ENCODE data around the gene GABARAPL1. TPM values are rescaled to one million over a fixed set of nuclear protein-coding genes. Genes with fewer than 3 reads are reported as not detected.
A peak's percentile ranks its signal among the peaks of the same experiment; 100 is the strongest.
"Not testable (repeated sequence)": the region's sequence is repeated elsewhere in the genome, so short reads cannot be mapped to it uniquely, and the experiment has no call there.

Gene GABARAPL1
- 215 TPM for total RNA-seq
- long read RNA-seq, transcript GABARAPL1-201 (4 exons, 1,957 nt) = major isoform, 431 of 486 reads
- long read RNA-seq, transcript GABARAPL1-208 (6 exons, 2,321 nt) = minor isoform, 7 of 486 reads
- long read RNA-seq, transcript GABARAPL1-218 (4 exons, 2,294 nt) = minor isoform, 22 of 486 reads
- long read RNA-seq, partial matches to known transcripts = 3 of 486 reads
- long read RNA-seq, other reads (novel, unspliced or antisense) = 18 of 486 reads

DNA sequence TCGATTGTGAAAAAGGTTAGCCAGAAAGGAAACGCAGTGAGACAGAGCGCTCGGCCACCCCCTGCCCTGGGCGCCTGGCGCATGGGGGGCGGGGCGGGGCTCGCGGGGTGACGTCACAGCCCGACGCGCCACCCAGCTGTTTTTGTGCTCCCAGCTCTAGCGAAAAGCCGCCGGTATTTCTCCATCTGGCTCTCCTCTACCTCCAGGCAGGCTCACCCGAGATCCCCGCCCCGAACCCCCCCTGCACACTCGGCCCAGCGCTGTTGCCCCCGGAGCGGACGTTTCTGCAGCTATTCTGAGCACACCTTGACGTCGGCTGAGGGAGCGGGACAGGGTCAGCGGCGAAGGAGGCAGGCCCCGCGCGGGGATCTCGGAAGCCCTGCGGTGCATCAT is at the start of gene GABARAPL1:
Gene GABARAPL1, plus strand, starts transcription at position 139 of the 393 bp plus-strand sequence. Its CDS starts 253 bp downstream, at position 392.
- DNase-seq (ENCODE audit: low spot score) = peak; percentile 95

DNA sequence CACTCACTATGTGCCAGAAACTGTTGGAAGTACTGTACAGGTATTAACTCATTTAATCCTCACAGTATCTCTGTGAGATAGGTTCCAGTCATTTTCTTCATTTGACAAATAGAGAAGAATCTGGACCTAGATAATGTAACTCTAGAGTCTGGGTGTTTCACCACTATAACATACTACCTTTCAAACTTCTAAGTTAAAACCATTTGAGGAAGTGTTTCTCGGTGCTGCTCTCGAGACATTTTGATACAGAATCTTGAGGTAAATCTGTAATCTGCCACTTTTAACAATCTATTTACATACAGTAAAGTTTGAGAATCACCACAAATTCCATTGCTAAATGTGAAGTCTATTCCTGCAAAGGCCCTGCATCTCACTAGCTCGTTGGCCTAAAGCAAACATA is 49.6 kb upstream of the GABARAPL1 start:
- no peak for DNase-seq (ENCODE audit: low spot score)

DNA sequence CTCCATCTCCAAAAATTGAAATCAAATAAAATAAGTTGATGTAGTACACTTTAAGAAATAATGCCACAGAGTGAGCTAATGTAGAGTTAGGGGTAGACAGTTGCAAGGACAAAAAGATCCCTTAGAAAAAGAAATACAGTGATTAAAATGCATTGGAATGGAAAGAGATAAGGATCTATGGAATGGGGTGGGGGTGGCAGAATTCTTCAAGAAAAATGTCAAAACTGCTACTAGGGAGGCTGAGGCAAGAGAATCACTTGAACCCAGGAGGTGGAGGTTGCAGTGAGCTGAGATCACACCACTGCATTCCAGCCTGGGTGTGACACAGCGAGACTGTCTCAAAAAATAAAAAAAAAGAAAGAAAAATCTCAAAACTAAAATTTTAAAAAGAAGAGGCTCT is 47.3 kb upstream of the GABARAPL1 start:
- DNase-seq (ENCODE audit: low spot score) = no peak

DNA sequence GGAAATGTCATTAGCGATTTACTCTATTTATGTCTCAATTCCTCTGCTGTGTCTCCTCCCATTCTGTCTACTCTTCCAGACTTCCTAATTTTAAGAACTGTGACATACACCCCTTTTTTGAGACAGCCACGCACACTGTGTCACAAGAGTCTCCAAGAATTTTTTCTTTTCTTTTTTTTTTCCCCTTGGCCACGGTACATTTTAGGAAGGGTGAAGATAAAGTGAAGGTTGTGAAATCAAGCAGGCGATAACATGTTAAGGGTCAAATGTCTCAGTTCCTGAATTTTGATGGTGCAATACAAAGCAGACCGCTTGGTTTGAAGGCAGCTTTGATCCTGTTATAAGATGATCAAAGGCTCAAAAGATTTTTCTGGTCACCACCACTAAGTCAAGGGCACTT is 45.1 kb upstream of the GABARAPL1 start:
- no peak for DNase-seq (ENCODE audit: low spot score)

DNA sequence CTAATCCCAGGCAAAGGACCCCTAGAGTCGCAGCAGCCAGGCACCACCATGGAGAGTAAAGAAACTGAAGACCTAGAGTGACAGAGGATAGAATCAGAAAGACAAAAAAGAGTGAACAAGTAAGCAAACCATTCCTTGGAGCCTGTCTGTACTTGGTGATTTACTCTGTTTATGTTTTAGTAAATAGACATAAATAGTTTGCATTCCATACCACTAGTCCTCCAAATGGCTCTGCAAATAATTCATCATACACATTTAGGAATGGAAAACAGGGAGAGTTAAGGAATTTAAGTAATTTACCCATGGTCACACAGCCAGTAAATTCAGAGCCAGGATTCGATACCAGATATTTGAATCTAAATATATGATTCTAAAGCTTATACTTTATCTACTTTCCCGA is 43.6 kb upstream of the GABARAPL1 start:
- no peak for DNase-seq (ENCODE audit: low spot score)

DNA sequence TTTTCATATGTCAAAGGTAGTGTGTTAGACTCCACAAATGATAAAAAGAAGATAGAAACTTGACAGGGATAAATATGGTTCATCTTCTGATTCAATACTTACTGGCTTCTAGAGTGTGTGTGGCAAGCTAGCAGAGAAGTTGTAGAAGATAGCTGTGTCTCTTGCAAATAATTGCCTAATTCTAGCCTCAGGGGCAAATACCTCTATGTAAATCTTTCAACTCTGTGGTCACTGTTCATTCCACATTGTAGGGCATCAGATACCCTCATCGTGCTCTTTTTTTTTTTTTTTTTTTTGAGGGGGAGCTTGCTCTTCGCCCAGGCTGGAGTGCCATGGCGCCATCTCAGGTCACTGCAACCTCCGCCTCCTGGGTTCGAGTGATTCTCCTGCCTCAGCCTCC is 42.5 kb upstream of the GABARAPL1 start:
- no peak for DNase-seq (ENCODE audit: low spot score)

DNA sequence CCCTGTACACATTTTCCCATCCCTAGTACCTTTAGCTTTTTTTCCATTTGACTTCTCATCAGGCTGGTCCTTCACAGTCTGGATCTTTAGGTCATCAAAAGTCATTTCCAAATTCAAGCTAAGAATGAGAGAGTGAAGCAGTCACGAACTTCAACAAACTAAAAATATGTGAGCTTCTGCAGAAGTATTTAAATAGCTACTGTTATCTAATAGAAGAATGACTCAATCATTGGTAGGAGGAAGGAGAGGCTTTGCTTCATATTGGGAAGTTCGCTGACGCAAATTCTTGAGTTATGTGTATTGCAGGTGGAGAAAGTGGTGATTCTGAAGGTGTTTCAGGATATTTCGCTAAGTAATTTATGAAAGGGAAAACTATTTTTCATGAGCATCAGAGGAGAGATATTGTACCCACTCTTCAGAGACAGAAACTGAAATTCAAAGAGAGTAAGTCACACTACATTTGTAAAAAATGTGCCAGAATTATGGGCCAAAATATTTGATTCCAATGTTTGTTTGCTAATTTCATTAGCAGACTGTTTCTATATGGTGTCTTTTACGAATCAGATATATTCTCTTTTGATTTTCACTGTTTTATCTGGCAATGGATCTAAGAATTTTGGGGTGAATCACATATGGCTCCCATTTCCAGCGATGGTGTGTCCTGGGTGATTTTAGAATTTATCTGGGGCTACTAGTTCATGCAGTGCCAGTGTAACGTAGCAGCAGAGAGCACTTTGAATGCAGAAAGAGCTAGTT is 40.5 kb upstream of the GABARAPL1 start, which contains the start of gene OLR1:
Gene OLR1, minus strand, starts transcription at position 160 of the 756 bp plus-strand sequence. Its CDS starts 55 bp downstream, at position 105.
- no peak for DNase-seq (ENCODE audit: low spot score)

DNA sequence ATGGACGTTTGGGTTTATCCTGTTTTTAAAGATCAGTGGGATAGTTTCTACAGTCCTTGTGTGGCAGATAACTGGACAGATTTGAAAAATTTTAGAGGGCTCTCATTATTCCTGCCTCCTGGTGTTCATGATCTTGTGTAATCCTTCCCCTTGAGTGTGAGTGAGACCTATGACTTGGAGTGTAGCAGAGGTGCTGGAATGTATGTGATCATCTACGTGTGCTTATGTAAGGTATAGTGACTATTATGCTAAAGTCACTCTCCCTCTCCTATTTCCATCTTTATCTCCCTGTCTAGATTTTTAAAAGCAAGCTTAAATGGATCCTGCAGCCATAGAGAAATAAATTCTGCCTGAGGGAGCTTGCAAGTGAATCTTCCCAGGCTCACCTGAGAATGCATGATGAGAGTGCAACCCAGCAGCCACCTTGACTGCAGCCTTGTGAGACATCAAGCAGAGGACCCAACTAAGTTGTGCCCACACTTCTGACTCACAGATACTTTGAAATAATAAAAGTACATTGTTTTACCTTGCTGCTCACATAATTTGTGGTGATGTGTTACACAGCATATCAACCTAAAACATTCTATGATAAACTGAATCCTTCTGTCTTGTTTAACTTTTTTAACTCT is 37.6 kb upstream of the GABARAPL1 start:
- DNase-seq (ENCODE audit: low spot score) = no peak

DNA sequence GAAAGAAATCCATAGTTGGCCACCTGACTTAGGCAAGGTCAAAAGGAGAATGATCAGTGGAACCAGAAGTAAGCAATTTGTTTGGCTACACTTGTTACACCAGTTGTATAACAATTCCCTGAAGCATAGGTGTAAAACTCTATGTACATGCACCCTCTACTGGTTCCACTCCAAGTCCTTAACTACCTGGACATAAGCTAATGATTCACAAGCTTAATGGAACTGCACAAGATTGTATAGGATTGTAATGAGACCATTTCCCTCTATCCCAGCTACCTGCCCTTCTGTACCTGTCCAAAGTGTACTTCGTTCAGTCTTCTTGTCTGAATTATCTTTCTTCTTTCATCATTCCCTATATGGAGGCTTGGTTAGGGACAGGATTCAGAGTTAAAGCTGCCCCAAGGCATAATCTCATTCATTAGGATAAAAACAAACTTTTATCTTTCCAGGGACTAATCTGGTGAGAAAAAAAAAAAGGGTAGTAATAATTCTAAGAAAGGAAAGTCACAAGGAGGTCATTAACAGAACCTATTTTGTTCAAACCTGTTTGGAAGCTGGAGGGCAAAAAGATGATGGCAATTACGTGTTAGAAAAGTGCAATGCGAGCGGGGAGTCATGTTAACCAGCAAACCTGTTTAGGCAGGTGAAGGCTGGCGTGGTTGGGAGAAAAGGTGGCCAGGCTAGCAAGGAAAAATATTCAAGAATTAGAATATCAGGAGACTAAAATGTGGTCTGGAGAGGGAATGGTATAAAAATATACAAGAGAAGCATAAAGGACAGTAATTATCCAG is 36.6 kb upstream of the GABARAPL1 start:
- DNase-seq (ENCODE audit: low spot score) = no peak

DNA sequence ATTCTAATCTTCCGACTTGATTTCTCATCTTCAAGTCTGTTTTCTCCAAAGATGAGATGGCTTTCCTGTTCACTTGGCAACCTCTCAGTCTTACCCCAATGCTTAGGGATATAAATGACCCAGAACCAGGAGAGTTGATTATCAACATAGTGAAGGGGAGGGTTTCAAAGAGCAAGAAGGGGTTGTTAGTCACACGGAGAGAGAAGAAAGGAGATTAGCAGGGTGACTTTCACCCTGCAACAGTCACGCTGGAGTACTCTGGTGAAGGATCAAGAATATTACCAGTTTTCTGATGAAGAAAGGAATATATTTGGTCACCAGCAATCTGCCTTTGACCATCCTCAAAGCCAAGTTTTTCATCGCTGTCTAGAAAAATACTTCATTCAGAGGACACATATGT is 33.9 kb upstream of the GABARAPL1 start, which contains the start of gene TMEM52B:
Gene TMEM52B, plus strand, starts transcription at position 212 of the 400 bp plus-strand sequence. CDS start 543 bp downstream, outside the sequence.
- DNase-seq (ENCODE audit: low spot score) = no peak

DNA sequence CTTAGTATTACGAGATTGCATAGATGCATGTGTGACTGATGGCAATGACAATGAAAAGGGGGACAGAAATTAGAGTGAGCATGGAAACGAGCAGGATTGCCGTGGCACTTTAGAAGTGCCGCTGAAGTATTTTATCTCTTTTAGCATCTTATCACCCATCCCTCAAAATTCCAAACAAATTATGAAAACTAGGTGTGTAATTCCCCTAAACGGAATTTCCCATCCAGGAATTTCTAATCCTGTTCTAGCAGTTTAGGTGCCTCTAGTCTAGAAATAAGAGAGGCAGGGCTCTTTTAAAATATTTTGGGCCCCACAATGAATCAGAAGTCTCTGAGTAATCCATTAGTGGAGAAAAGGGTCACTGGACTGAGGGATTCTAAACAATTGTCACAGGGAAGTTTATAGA is 32.9 kb upstream of the GABARAPL1 start:
- no peak for DNase-seq (ENCODE audit: low spot score)

DNA sequence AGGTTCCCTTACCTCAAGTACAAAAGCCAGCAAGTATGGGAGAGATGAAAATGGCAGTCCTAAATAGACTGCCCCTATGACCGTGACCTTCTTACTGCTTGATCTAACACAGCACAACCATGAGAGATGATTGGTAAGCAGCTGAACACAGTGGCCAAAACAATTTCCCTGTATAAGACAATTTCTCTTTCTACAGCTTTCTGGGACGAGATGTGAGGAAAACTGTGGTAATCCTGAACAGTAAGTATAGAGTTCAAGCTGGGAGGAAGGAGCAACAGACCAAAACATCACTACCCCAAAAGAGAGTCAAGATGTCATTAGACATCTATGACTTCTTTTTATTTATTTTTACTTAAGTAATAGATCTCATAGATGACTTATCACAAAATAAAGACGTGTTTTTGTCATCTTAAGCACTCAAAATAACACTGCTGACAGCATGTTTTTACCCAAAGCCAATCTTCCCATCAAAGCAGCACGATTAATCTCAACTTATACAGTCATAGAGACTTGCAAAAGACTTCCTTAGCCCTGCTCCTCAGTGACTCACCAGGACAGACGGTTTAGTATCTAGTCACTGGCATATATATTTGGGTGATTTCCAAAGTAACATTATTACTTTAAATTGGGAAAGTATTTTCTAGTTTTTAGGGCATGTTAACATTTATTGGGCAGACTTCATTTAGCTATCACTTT is 30.2 kb upstream of the GABARAPL1 start:
- DNase-seq (ENCODE audit: low spot score) = no peak

DNA sequence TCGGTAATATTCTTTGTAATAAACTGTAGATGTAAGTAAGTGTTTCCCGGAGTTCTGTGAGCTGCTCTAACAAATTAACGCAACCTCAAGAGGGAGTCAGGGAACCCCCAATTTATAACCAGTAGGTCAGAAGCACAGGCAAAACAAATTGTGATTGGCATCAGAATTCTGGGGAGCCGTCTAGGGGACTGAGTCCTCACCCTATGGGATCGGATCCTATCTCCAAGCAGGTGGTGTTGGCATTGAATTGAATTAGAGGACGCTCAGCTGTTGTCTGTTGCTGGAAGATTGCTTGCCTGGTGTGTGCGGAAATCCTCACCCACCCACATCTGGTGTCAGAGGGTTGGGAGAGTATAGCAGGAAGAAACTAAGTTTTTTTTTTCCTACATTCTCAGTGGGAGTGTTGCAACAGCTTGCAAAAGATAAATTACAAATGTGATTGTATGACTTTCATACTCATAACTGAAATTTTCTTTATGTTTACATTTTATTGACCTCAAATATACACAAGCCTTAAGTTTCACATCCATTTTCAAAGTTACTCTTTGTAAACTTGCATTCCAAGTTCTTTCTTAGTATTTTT is 28.3 kb upstream of the GABARAPL1 start:
- no peak for DNase-seq (ENCODE audit: low spot score)

DNA sequence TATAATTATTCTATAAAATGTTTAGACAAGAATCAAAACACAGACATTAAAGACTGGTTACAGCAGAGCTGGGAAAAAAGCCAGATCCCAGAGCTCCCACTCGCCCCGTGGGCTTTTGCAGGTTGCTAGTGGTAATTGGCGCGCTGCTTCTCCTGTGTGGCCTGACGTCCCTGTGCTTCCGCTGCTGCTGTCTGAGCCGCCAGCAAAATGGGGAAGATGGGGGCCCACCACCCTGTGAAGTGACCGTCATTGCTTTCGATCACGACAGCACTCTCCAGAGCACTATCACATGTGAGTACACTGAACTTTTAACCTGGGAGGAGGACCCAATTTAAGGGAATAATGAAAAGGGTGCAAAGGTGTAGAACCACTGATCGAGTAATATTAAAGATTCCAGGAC is 26.4 kb upstream of the GABARAPL1 start:
- DNase-seq (ENCODE audit: low spot score) = no peak

DNA sequence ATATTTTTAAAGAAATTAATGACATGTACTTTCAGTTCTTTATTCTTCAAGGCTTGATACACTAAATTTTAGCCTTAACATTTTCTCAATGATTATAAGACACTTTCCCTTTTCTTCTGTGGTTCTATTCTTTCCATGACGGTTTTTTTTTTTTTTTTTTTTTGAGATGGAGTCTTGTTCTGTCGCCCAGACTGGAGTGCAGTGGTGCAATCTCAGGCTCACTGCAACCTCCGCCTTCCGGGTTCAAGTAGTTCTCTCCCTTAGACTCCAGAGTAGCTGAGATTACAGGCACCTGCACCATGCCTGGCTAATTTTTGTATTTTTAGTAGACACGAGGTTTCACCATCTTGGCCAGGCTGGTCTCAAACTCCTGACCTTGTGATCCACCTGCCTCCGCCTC is 25.7 kb upstream of the GABARAPL1 start:
- DNase-seq (ENCODE audit: low spot score) = not testable (repeated sequence)

DNA sequence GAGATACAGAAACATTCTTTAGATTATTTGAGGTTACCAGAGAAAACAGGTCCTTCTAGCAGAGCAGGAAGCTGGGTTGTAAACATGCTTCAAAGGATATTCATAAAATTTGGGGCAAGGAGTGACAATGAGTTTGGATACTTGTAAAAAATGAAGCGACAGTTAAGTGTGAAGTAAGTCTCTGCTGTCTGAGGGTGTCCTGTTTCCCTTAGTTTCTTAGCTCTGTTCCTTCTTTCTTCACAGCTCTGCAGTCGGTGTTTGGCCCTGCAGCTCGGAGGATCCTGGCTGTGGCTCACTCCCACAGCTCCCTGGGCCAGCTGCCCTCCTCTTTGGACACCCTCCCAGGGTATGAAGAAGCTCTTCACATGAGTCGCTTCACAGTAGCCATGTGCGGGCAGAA is 23.0 kb upstream of the GABARAPL1 start:
- no peak for DNase-seq (ENCODE audit: low spot score)

DNA sequence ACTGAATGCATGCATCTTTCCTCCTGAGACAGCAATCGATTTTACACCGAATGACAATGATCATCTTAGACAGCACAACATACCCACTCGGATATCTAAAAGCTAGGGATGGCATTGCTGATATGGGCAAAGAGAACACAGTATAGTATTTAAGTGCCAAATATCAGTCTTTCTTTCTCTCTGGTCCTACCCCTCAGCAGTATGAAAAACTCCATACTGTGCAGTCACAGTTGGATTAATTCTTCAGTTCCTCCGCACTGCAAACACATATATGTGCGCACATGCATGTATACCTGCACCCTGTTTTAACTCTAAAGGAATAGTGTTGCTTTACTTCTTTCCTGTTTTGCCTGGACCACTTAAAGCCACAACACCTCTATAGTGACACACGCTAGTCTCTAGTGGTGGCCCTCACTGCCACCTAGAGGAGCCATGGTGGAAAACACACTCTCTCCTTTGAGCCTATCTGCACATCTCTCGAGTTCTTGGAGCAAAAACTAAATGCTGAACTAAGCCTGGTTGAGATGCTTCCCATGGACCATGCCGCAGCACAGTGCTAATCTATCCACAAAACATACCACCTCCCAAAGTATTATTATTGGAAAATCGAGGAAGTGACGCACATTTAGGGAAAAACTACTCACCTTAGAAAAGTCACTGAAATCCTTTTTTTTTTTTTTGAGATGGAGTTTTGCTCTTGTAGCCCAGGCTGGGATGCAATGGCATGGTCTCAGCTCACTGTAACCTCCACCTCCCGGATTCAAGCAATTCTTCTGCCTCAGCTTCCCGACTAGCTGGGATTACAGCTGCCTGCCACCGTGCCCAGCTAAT is 21.9 kb upstream of the GABARAPL1 start:
- no peak for DNase-seq (ENCODE audit: low spot score)

DNA sequence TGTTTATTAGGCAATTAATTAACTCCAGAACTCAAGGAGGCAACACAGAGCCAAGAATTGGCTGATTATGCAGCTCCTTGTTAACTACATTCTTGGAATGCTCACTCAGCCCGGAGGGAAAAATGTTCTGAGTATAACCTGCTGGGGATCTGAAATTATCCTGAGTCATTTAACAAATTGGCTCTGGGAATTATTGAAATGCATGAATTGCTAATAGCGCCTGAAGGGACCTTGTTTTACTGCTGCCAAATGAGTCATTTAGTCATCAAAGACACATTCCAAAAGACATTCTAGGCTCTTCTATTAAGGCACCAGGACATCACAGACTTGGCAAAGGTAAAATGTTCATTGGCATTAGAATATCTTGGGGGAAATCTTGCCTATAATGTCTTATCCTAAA is 20.8 kb upstream of the GABARAPL1 start:
- no peak for DNase-seq (ENCODE audit: low spot score)

DNA sequence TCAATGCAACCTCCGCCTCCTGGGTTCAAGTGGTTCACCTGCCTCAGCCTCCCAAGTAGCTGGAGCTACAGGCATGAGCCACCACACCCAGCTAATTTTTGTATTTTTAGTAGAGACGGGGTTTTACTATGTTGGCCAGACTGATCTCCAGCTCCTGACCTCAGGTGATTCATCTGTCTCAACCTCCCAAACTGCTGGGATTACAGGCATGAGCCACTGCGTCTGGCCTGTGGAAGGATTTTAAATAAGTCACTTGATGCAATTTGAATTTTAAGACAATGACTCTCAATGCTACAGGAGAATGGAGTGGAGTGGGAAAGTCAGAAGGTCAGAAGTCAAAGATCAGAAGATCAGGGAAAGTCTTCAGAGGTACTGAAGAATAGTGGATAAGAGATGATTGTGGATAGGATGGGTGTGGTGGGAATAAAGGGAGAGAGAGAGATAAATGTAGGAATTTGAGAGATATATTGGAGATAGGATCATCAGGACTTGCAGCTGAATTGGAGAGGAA is 18.5 kb upstream of the GABARAPL1 start:
- DNase-seq (ENCODE audit: low spot score) = no peak
